ENCODE results near the gene TMEM164.
"Not testable (repeated sequence)": the region's sequence is repeated elsewhere in the genome, so short reads cannot be mapped to it uniquely, and the experiment has no call there.

TMEM164 gene

GRCh38 chrX:110002300-110003166 is at the start of gene TMEM164:
Gene TMEM164, plus strand, starts transcription at chrX:110003114. Its CDS starts 661 bp downstream, at chrX:110003775.
- H3K4me3 ChIP-seq (ENCODE audit: low read depth, low read length) = peak within 1 kb of the TSS; percentile 48

- no peak overlapping the region for H3K4me3 ChIP-seq (ENCODE audit: low read depth, low read length)
Observed at GRCh38 chrX:109954333-109954732, 48.6 kb upstream of the TMEM164 start.

DNA sequence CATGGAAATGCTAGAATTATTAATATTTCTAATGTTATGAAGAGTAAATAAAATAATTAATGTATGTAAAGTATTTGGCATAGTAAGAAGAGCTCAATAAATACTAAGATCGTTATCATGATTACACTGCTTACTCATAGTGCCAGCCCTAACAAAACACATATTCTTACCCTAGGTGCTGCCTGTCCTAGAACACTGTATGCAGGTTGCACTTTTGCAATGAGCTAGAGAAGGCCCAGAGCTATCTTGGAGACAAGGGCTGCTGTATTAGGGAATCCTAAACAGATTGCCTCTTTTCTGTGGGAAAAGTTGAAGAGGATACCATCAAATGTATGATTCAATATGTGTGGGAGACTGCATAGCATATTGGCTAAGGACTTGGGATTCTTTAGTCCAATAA is 48.0 kb upstream of the TMEM164 start:
- H3K4me3 ChIP-seq (ENCODE audit: low read depth, low read length) = no peak overlapping the region

GRCh38 chrX:109958266-109958665 is 44.6 kb upstream of the TMEM164 start:
- no peak overlapping the region for H3K4me3 ChIP-seq (ENCODE audit: low read depth, low read length)

GRCh38 chrX:109959356-109959871 is 43.5 kb upstream of the TMEM164 start:
- no peak overlapping the region for H3K4me3 ChIP-seq (ENCODE audit: low read depth, low read length)

- H3K4me3 ChIP-seq (ENCODE audit: low read depth, low read length) = no peak overlapping the region
Observed at GRCh38 chrX:109964390-109964789, 38.5 kb upstream of the TMEM164 start.

DNA sequence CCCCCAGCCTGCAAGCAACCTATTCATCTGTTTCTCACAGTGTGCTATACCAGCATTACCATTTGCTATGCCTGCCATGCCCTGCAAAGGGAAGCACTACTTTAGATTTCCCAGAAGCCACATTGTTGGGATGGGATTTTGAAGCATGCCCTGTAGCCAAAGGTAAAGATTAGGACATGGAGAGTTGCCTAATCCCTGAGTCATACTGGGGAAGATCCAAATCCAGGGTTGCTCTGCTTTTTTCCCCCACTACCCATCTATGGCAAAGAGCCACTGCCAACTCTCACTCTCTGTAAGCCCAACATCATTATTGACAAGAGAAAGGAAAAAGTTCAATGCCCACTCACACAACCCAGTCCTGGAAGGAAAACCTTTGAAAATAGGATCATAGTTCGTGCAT is 36.7 kb upstream of the TMEM164 start:
- no peak overlapping the region for H3K4me3 ChIP-seq (ENCODE audit: low read depth, low read length)

GRCh38 chrX:109967156-109967555 is 35.8 kb upstream of the TMEM164 start:
- H3K4me3 ChIP-seq (ENCODE audit: low read depth, low read length) = no peak overlapping the region

DNA sequence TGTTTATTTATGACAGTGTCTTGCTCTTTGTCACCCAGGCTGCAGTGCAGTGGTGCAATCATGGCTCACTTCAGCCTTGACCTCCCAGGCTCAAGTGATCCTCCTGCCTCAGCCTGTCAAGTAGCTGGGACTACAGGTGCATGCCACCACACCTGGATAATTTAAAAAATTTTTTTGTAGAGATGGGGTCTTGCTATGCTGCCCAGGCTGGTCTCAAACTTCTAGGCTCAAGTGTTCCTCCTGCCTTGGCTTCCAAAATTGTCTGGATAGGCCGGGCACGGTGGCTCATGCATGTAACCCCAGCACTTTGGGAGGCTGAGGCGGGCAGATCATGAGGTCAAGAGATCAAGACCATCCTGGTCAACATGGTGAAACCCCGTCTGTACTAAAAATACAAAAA is 32.1 kb upstream of the TMEM164 start:
- not testable (repeated sequence) for H3K4me3 ChIP-seq (ENCODE audit: low read depth, low read length)

GRCh38 chrX:109974906-109975655 is 27.8 kb upstream of the TMEM164 start:
- no peak overlapping the region for H3K4me3 ChIP-seq (ENCODE audit: low read depth, low read length)

- not testable (repeated sequence) for H3K4me3 ChIP-seq (ENCODE audit: low read depth, low read length)
Observed at GRCh38 chrX:109985210-109985609, 17.7 kb upstream of the TMEM164 start.

DNA sequence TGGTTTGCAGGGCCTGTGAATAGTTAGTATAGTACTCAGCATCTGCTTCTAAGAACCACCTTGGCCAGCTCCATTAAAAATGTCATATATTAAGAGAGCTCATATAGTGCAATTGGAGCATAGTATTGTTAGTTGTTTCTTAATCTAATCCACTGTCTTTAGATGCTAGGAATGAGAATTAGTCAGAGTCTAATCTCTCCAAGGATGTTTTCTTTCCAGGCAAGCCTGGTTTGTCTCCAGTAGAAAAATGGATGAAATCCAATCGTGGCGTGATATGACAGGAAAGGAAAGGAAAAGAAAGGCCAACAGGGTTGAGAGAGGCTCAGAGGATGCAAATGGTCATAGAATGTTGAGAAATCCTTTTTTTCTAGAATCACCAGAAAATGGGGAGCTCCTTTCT is 15.0 kb upstream of the TMEM164 start:
- no peak overlapping the region for H3K4me3 ChIP-seq (ENCODE audit: low read depth, low read length)

DNA sequence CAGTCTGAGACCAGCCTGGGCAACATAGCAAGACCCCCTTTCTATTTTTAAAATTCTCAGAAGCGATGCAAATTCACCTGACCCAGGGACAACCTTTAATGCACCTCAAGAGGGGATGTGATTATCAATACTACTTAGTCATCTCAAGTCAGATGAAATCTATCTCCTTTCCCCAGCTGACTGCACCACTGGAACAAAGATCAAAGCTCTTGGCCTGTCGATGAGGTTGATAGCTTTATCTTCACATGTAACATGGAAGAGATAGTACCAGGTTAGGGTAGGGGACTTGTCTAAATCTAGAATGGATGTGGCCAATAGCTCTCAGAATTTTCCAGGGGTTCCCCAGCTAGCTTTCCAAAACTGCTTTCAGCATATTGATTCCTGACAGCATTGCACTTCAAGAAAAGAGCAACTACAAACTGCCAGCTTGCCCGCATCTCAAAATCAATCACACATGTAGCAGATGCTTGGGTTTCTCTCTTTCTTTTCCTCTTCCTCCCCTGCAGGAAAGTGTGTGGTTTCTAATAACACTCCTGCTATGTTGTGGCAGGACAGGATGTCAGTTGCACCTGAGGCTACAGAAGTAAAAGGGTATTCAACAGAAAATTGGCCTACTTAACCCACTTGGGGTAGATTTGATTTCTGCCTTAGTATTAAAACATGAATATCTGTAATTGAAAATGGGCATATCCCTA is 12.2 kb upstream of the TMEM164 start:
- no peak overlapping the region for H3K4me3 ChIP-seq (ENCODE audit: low read depth, low read length)

DNA sequence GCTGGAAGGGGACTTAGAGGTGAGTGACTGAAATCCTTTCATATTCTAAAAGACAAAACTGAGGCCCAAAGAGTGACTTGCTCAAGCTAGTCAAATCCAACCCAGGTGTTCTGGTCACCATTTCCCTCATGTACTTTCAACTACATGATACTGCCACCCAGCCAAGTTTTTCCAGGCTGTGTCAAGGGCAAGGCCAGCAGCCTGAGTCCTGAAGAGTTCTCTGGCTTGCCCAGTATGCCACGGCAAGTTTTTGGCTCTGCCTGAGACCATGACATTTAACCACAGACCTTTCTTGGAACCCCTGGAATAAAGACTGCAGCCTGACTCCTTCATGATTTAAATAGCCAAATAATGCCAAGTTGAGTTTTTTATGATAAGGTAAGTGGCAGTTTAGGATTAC is 10.7 kb upstream of the TMEM164 start:
- no peak overlapping the region for H3K4me3 ChIP-seq (ENCODE audit: low read depth, low read length)

DNA sequence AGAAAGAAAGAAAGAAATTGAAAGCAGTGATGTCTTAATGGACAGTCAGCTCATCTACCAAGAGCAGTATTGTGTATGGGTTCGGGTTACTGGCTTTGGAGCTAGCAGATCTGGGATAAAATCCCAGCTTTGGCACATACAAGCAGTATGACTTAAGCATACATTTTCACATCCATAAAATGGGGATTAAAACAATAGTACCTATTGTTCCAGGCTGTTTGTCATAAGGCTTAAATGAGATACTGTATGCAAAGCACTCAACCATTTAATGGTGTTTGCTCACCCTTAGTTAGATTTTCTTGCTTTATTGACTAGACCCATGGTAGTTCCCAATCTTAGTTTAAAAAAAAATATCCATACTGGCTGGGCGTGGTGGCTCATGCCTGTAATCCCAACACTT is 7.8 kb upstream of the TMEM164 start:
- H3K4me3 ChIP-seq (ENCODE audit: low read depth, low read length) = no peak overlapping the region

DNA sequence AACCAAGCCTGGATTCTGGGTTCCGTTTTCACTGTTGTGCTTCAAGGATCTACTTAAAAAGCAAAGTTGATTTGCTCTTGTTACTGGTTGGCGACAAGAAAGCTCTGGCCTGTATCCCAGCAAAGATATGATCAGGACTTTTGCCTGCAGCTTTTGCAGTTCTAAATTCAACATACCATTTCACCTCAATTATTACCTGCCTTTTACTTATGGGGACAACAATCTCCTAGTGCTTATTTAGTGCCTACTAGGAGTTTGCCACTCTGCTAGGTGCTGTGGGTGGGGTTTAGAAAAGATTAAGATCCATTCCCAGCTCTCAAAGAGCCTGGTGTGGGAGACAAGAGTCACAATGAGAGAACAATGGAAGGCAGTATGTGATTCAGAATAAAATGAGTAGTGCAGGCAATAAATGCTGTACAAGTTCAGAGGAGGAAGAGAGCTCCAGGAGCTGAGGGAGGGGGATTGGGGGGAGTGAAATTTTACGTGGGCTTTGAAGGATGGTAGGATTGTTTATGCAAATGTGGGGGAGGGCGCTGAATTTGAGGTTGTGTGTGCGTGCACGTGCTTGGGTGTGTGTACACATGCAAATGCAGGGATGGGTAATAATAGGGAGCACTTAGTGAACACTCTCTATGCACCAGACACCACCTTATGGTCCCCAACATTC is 5.0 kb upstream of the TMEM164 start:
- H3K4me3 ChIP-seq (ENCODE audit: low read depth, low read length) = no peak overlapping the region

GRCh38 chrX:110000000-110000399 is 2.9 kb upstream of the TMEM164 start:
- no peak overlapping the region for H3K4me3 ChIP-seq (ENCODE audit: low read depth, low read length)

- H3K4me3 ChIP-seq (ENCODE audit: low read depth, low read length) = no peak overlapping the region
Observed at GRCh38 chrX:110000847-110001713, 1.8 kb upstream of the TMEM164 start.

- peak overlapping the region; percentile 48 for H3K4me3 ChIP-seq (ENCODE audit: low read depth, low read length)
Observed at GRCh38 chrX:110001740-110002299, 1.1 kb upstream of the TMEM164 start.
